ENCODE data around the gene LIPC. TPM values are rescaled to one million over a fixed set of nuclear protein-coding genes. Genes with fewer than 3 reads are reported as not detected.

LIPC gene
- total and polyA plus RNA-seq, 9 of the 15 experiments (the other 6 are each of a cell fraction or from before 2014, with no cell fraction given), result 0.07 to 0.41 (median 0.11) TPM; not detected in 2

- Histone ChIP-seq H3K9me1 (ENCODE audit: control insufficient read depth, insufficient read depth, low read length) (no peaks in the 10 kb centered on the region), H3K4me3 (no peak overlapping the region), H3K27ac (ENCODE audit: extremely low read depth, low read depth, low read length) (no peak overlapping the region), H3K4me2 (ENCODE audit: insufficient read depth, low read length) (no peak overlapping the region), H3K9ac (ENCODE audit: insufficient read depth in 1 of 2, low read depth in 2 of 2, low read length in 2 of 2) (no peak overlapping the region), H3K4me1 (replicated peaks in 1 of 2; ENCODE audit: control insufficient read depth in 2 of 2, insufficient read depth in 2 of 2, low read length in 2 of 2) (peaks cover 0 to 7% of the 10 kb centered on the region in 2 experiments; a peak in 3 of 5 replicates), H3K79me2 (ENCODE audit: control insufficient read depth, insufficient read depth, low read length) (no peaks in the 10 kb centered on the region), H3K27me3 (ENCODE audit: control insufficient read depth in 2 of 2, insufficient read depth in 2 of 2, low read length in 2 of 2) (no peaks in the 10 kb centered on the region; a peak in 1 of 5 replicates), H3K9me3 (replicated peaks; ENCODE audit: control insufficient read depth, insufficient read depth, low read depth, low read length) (no peaks in the 10 kb centered on the region), H4K20me1 (replicated peaks; ENCODE audit: control insufficient read depth, insufficient read depth, low read length) (no peaks in the 10 kb centered on the region), H3K36me3 (ENCODE audit: control insufficient read depth, insufficient read depth, low read length) (no peaks in the 10 kb centered on the region), H2AFZ (ENCODE audit: low read depth, low read length) (no peak overlapping the region)
- in situ Hi-C loops (cut with MboI) (no loop called here), intact Hi-C loops (cut with micrococcal nuclease) (no loop called here)
- TF ChIP-seq CCAR2 (IDR thresholded peaks at IDR 0.05; ENCODE audit: low read depth, low read length), result no peak
- TF ChIP-seq GABPB1 (CRISPR knock-in tag; IDR thresholded peaks at IDR 0.05), result no peak
- TF ChIP-seq PHB (CRISPR knock-in tag; IDR thresholded peaks at IDR 0.05), result no peak
- TF ChIP-seq ELF4 (CRISPR knock-in tag; IDR thresholded peaks at IDR 0.05), result no peak
- TF ChIP-seq ZNF217 (CRISPR knock-in tag; IDR thresholded peaks at IDR 0.05), result no peak
- no peak for TF ChIP-seq CHD2 (IDR thresholded peaks at IDR 0.05; ENCODE audit: low read depth, low read length)
- TF ChIP-seq KDM2B (CRISPR knock-in tag; IDR thresholded peaks at IDR 0.05), result no peak
- no peak for TF ChIP-seq FOXP1 (CRISPR knock-in tag; IDR thresholded peaks at IDR 0.05)
- TF ChIP-seq ZNF311 (CRISPR knock-in tag; IDR thresholded peaks at IDR 0.05), result no peak
- TF ChIP-seq TFAM (CRISPR knock-in tag; conservative IDR thresholded peaks at IDR 0.05), result no peak
- TF ChIP-seq ARID3A (IDR thresholded peaks at IDR 0.05; ENCODE audit: borderline replicate concordance, low read depth, low read length), result no peak
- no peak for TF ChIP-seq BCL6 (CRISPR knock-in tag; IDR thresholded peaks at IDR 0.05)
- TF ChIP-seq MEF2A (IDR thresholded peaks at IDR 0.05; ENCODE audit: control insufficient read depth, low read depth, low read length), result no peak
- no peak for TF ChIP-seq EGR1 (conservative IDR thresholded peaks at IDR 0.05)
- TF ChIP-seq CBX5 (IDR thresholded peaks at IDR 0.05; ENCODE audit: borderline replicate concordance, low read depth), result no peak
- POLR2A ChIA-PET, result interaction anchor here (1.0 kb wide), 1 partner anchor 11 kb away, joined by 5 read pairs; no protein-coding TSS in a partner anchor
- WGBS (ENCODE audit: insufficient coverage, low coverage, missing lambda C conversion rate), result 26% methylated on average over 3 of the region's 3 CpGs
- no TSS peak for BruUV-seq (replicated peaks)
- DNase-seq (ENCODE audit: extremely low read depth in 1 of 4, low spot score in 3 of 4) (no peak), FAIRE-seq (no peak), ATAC-seq (no peak)
- CTCF ChIA-PET (ENCODE audit: low intra/inter-chr PET ratio), result no interaction called here
Observed at GRCh38 chr15:58511599-58511987, 79.8 kb downstream of the LIPC start.
